Measurements from ENCODE around the gene MCMBP.
"Not testable (repeated sequence)": the region's sequence is repeated elsewhere in the genome, so short reads cannot be mapped to it uniquely, and the experiment has no call there.

The MCMBP gene

DNA sequence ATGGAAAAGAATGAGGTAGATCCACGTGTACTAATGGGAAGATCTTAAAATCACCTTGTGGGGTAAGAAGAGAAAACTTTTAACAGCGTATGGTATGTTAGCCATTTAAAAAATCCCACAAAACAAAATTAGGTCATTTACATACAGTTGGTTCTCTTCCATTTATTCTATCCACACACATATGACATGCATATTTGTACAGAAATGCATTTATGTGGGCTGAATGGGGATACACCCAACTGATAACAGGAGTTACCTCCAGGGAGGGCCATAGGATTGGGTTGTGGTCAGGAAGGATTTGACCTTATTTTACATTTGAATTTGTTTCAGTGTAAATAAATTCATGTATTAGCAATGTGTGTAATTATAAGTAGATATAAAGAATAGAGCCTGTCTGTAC is 71.5 kb downstream of the MCMBP start:
- H3K36me3 ChIP-seq (ENCODE audit: insufficient read depth, low read depth, low read length) = peaks cover 20% of the 10 kb centered on the region
- no peak overlapping the region for H3K4me3 ChIP-seq (ENCODE audit: low read length)
- H3K9me3 ChIP-seq (ENCODE audit: insufficient read depth, low read depth, low read length) = no peaks in the 10 kb centered on the region
- no peak overlapping the region for H3K9ac ChIP-seq (ENCODE audit: low read depth, low read length)
- no peaks in the 10 kb centered on the region for H3K27me3 ChIP-seq (ENCODE audit: insufficient read depth, low read length)
- no peaks in the 10 kb centered on the region for H3K4me1 ChIP-seq (ENCODE audit: insufficient read depth, low read length)
- H3K27ac ChIP-seq (ENCODE audit: low read length) = no peak overlapping the region

- H3K9me3 ChIP-seq (ENCODE audit: insufficient read depth, low read depth, low read length) = no peaks in the 10 kb centered on the region
- H3K4me1 ChIP-seq (ENCODE audit: insufficient read depth, low read length) = no peaks in the 10 kb centered on the region
- no peaks in the 10 kb centered on the region for H3K27me3 ChIP-seq (ENCODE audit: insufficient read depth, low read length)
- no peak overlapping the region for H3K27ac ChIP-seq (ENCODE audit: low read length)
- H3K36me3 ChIP-seq (ENCODE audit: insufficient read depth, low read depth, low read length) = peaks cover 11% of the 10 kb centered on the region
- no peak overlapping the region for H3K4me3 ChIP-seq (ENCODE audit: low read length)
- no peak overlapping the region for H3K9ac ChIP-seq (ENCODE audit: low read depth, low read length)
These were observed 76.6 kb downstream of the MCMBP start for GRCh38 chr10:119796039-119796438.

DNA sequence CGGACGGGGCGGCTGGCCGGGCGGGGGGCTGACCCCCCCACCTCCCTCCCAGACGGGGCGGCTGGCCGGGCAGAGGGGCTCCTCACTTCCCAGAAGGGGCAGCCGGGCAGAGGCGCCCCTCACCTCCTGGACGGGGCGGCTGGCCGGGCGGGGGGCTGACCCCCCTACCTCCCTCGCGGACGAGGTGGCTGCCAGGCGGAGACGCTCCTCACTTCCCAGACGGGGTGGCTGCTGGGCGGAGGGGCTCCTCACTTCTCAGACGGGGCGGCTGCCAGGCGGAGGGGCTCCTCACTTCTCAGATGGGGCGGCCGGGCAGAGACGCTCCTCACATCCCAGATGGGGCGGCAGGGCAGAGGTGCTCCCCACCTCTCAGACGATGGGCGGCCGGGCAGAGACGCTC is 77.5 kb downstream of the MCMBP start:
- H3K9ac ChIP-seq (ENCODE audit: low read depth, low read length) = not testable (repeated sequence)

GRCh38 chr10:119786117-119786769 is 86.4 kb downstream of the MCMBP start:
- Histone ChIP-seq H3K4me1 (ENCODE audit: insufficient read depth, low read length) (peaks cover 12% of the 10 kb centered on the region; the same call in 1 of the 2 replicates), H3K9ac (ENCODE audit: low read depth, low read length) (peak overlapping the region; percentile 71; the same call in 1 of the 2 replicates), H3K36me3 (ENCODE audit: insufficient read depth, low read depth, low read length) (no peaks in the 10 kb centered on the region), H3K4me3 (ENCODE audit: low read length) (peak overlapping the region; percentile 52), H3K9me3 (ENCODE audit: insufficient read depth, low read depth, low read length) (no peaks in the 10 kb centered on the region), H3K27ac (ENCODE audit: low read length) (peak overlapping the region; percentile 10), H3K27me3 (ENCODE audit: insufficient read depth, low read length) (no peaks in the 10 kb centered on the region)

More for the DNA sequence above, 77.5 kb downstream of the MCMBP start:
- not testable (repeated sequence) for H3K4me1 ChIP-seq (ENCODE audit: insufficient read depth, low read length); H3K4me3 ChIP-seq (ENCODE audit: low read length); H3K27me3 ChIP-seq (ENCODE audit: insufficient read depth, low read length); H3K27ac ChIP-seq (ENCODE audit: low read length); H3K9me3 ChIP-seq (ENCODE audit: insufficient read depth, low read depth, low read length)
- H3K36me3 ChIP-seq (ENCODE audit: insufficient read depth, low read depth, low read length) = peaks cover 11% of the 10 kb centered on the region

DNA sequence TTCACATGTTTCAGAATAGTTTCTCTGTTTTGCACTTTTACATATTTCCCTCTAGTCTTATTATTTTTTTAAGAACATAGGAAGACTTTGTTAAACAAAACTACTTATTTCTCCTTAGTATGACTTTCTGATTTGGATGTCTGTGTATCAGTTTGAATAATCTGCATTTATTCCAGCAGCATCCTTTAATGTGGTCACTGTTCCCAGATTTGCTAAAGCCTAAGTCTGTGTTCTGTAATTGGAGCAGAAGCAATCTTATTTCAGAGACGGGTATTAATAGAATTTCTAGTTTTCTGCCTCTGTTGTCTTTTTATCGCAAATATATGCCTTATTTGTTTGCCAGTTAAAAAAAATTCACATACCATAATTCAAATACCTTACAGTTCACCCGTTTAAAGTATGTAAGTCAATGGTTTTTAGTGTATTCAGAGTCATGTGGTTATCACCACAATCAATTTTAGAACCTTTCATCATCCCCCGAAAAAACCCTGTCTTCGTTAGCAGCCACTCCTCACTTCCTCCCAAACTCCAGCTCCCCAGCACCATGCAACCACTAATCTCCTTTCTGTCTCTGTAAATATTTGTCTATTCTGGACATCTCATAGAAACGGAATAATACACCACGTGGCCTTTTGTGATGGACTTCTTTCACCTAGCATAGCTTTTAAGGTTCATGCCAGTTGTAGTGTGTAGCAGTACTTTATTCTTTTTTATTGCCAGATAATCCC is 88.1 kb downstream of the MCMBP start:
- no peaks in the 10 kb centered on the region for H3K36me3 ChIP-seq (ENCODE audit: insufficient read depth, low read depth, low read length)
- no peaks in the 10 kb centered on the region for H3K27me3 ChIP-seq (ENCODE audit: insufficient read depth, low read length)
- H3K9ac ChIP-seq (ENCODE audit: low read depth, low read length) = no peak overlapping the region
- H3K4me3 ChIP-seq (ENCODE audit: low read length) = no peak overlapping the region
- no peaks in the 10 kb centered on the region for H3K9me3 ChIP-seq (ENCODE audit: insufficient read depth, low read depth, low read length)
- H3K27ac ChIP-seq (ENCODE audit: low read length) = no peak overlapping the region
- peaks cover 12% of the 10 kb centered on the region; the same call in 1 of the 2 replicates for H3K4me1 ChIP-seq (ENCODE audit: insufficient read depth, low read length)

DNA sequence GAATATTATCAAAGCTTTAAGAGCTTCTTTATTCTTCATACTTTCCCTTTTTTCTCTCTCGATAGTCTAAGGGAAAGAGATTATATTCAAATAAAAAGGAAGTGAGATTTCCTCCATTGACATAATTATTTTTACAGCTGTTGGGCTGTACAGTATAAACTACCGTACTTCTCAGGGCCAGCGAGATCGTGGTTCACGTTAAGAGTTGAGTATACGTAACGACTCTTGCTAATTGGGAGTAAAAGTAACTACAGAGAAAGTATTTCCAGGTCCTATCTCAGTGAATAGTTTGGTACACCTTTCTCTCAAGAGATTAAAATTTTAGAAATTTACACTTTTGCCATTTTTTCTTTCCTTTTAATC is 89.0 kb downstream of the MCMBP start:
- no peaks in the 10 kb centered on the region for H3K36me3 ChIP-seq (ENCODE audit: insufficient read depth, low read depth, low read length)
- H3K4me3 ChIP-seq (ENCODE audit: low read length) = no peak overlapping the region
- H3K4me1 ChIP-seq (ENCODE audit: insufficient read depth, low read length) = peaks cover 12% of the 10 kb centered on the region; the same call in 1 of the 2 replicates
- H3K27me3 ChIP-seq (ENCODE audit: insufficient read depth, low read length) = no peaks in the 10 kb centered on the region
- no peaks in the 10 kb centered on the region for H3K9me3 ChIP-seq (ENCODE audit: insufficient read depth, low read depth, low read length)
- no peak overlapping the region for H3K9ac ChIP-seq (ENCODE audit: low read depth, low read length)
- no peak overlapping the region for H3K27ac ChIP-seq (ENCODE audit: low read length)

DNA sequence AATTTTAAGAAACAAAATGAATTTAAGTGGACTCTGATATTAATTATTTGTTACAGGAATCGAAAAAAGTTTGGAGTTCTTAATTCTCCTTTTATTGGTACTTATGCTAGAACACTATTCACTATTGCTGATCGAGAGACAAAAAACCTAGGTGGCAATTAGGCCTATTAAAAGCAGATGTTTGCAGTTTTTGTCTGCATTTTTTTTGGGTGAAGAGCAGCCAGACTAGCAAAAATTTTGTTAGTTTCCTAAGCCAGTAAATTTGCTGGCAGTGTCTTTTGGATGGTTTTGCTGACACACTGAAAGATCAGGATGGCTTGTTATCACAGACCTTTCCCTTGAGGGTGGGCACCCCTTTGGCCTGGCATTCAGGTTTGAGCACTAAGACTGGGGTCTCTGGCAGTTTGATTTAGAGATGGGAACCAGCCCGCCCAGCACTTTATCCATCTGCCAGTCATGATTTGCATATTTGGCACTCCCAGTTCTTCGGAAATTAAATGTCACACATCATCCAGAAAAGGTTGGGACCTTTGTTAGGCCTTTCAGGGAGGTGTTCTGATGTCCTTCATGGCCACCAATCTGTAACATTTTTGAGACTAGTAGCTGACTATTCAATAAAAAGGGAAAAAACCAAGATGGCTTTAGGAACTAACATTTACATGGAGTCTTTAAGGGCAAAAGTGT is 89.5 kb downstream of the MCMBP start:
- Histone ChIP-seq H3K9me3 (ENCODE audit: insufficient read depth, low read depth, low read length) (no peaks in the 10 kb centered on the region), H3K27ac (ENCODE audit: low read length) (no peak overlapping the region), H3K36me3 (ENCODE audit: insufficient read depth, low read depth, low read length) (no peaks in the 10 kb centered on the region), H3K4me3 (ENCODE audit: low read length) (no peak overlapping the region), H3K27me3 (ENCODE audit: insufficient read depth, low read length) (no peaks in the 10 kb centered on the region), H3K9ac (ENCODE audit: low read depth, low read length) (no peak overlapping the region), H3K4me1 (ENCODE audit: insufficient read depth, low read length) (peaks cover 12% of the 10 kb centered on the region; the same call in 1 of the 2 replicates)

DNA sequence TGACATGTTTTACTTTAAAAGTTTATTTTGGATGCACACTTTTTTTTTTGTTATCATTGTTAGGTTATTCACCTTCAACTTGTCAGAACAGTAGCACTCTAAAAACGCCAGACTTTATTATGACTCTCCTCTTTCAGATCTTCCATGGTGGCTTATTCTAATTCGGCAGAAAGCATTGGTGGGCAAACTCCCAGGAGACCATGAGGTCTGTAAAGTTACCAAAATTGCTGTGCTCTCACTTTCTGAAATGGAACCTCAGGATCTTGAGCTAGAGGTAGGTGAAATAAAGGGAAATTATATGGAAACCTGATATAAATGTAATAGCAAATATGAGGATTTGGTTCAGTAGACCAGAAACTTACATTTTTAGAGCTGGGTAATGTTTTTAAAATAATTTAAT is 91.1 kb downstream of the MCMBP start:
- H3K36me3 ChIP-seq (ENCODE audit: insufficient read depth, low read depth, low read length) = no peaks in the 10 kb centered on the region
- peaks cover 6% of the 10 kb centered on the region; the same call in 1 of the 2 replicates for H3K4me1 ChIP-seq (ENCODE audit: insufficient read depth, low read length)
- no peak overlapping the region for H3K27ac ChIP-seq (ENCODE audit: low read length)
- H3K9ac ChIP-seq (ENCODE audit: low read depth, low read length) = no peak overlapping the region
- H3K9me3 ChIP-seq (ENCODE audit: insufficient read depth, low read depth, low read length) = no peaks in the 10 kb centered on the region
- no peaks in the 10 kb centered on the region for H3K27me3 ChIP-seq (ENCODE audit: insufficient read depth, low read length)
- H3K4me3 ChIP-seq (ENCODE audit: low read length) = no peak overlapping the region

DNA sequence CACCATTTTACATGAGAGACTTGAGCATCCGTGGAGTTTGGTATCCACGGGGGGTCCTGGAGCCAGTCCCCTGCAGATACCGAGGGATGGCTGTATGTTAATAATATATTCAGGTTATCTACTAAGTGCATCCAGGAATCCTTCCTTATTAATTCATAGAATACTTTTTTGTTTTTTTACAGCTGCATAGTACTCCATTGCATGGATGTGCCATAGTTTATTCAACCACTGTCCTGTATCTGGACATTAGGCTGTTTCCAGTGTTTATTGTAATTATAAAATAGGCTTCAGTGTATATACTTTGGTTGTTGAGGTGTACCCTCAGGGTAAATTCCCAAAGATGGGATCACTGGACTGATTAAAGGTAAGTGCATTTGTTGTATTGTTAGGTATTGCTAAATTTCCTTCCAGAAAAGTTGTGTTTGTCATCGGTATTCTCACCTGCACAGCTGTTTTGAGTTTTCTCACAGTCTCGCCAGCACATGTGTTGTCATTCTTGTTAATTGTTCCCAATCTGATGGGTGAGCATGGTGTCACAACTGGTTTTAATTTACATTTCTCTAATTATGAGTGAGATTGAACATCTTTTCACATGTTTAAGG is 91.7 kb downstream of the MCMBP start:
- H3K27ac ChIP-seq (ENCODE audit: low read length) = no peak overlapping the region
- no peaks in the 10 kb centered on the region for H3K27me3 ChIP-seq (ENCODE audit: insufficient read depth, low read length)
- H3K9me3 ChIP-seq (ENCODE audit: insufficient read depth, low read depth, low read length) = no peaks in the 10 kb centered on the region
- H3K4me1 ChIP-seq (ENCODE audit: insufficient read depth, low read length) = peaks cover 5% of the 10 kb centered on the region; the same call in 1 of the 2 replicates
- no peak overlapping the region for H3K9ac ChIP-seq (ENCODE audit: low read depth, low read length)
- H3K36me3 ChIP-seq (ENCODE audit: insufficient read depth, low read depth, low read length) = no peaks in the 10 kb centered on the region
- H3K4me3 ChIP-seq (ENCODE audit: low read length) = no peak overlapping the region
